Sigmoid colon (tissue), 7 donors: Measurements from ENCODE around the gene INSM2. TPM values are rescaled to one million over a fixed set of nuclear protein-coding genes. Genes with fewer than 3 reads are reported as not detected.

Experiments used
- DNase-seq: peaks from one replicate; pipeline ENCODE4 v3.0.0-alpha.2; 2019
- H3K27ac ChIP-seq, 4 donors: fragments of 200-600 bp; sonication (generic); one replicate each; pipeline ENCODE4 v1.5.1; 2016 to 2019; ENCODE audit warnings: mild to moderate bottlenecking in 1 of 4
- H3K27me3 ChIP-seq, 3 donors: fragments of 200-600 bp; sonication (generic); one replicate each; pipeline ENCODE4 v1.5.1; 2019; ENCODE audit warnings: mild to moderate bottlenecking in 1 of 3
- H3K36me3 ChIP-seq, 4 donors: fragments of 200-600 bp; sonication (generic); one replicate each; pipeline ENCODE4 v1.5.1; 2016 to 2019
- H3K4me1 ChIP-seq, 4 donors: fragments of 200-600 bp; sonication (generic); one replicate each; pipeline ENCODE4 v1.5.1; 2017 to 2019
- H3K4me3 ChIP-seq, 4 donors: fragments of 200-600 bp; sonication (generic); one replicate each; pipeline ENCODE4 v1.5.1; 2017 to 2019; ENCODE audit warnings: mild to moderate bottlenecking in 2 of 4, moderate library complexity in 1 of 4
- H3K9me3 ChIP-seq, 4 donors: fragments of 200-600 bp in 3 of 4; sonication (generic) in 3 of 4; one replicate each; pipeline versions ENCODE4 v1.5.1 to v1.6.1; 2013 to 2019
- CTCF ChIP-seq, 4 experiments: fragments of 450-650 bp in 3 of 4; fragments of 200-600 bp in 1 of 4; IDR thresholded peaks; one replicate each; pipeline ENCODE4 v1.5.1; 2016 to 2019; ENCODE audit warnings: antibody characterized with exemption in 4 of 4, mild to moderate bottlenecking in 3 of 4, moderate library complexity in 2 of 4
- EP300 ChIP-seq, 4 donors: sonication (generic); formaldehyde crosslinking; IDR thresholded peaks; one replicate each; pipeline ENCODE4 v1.6.1; 2017; ENCODE audit warnings: antibody characterized with exemption in 4 of 4
- POLR2A ChIP-seq, 2 donors: fragments of 450-650 bp; IDR thresholded peaks; one replicate each; pipeline ENCODE4 v1.6.1; 2016; ENCODE audit warnings: antibody characterized with exemption in 2 of 2, mild to moderate bottlenecking in 2 of 2, moderate library complexity in 2 of 2
- POLR2AphosphoS5 ChIP-seq, 4 donors: sonication (generic); formaldehyde crosslinking; IDR thresholded peaks; one replicate each; pipeline ENCODE4 v1.6.1; 2017; ENCODE audit warnings: antibody characterized with exemption in 4 of 4
- WGBS, 2 donors: extraction: QIAGEN DNeasy Blood & Tissue Kit; methylation state at CpG; one replicate each; pipeline ENCODE4 v1.1.7; 2013; 5-methylcytosine and 5-hydroxymethylcytosine counted together
- intact Hi-C: fragments of 100-400 bp; cut with DNase I; formaldehyde crosslinking; loops from one replicate; pipeline ENCODE4 v1.15.1; 2023
- polyA plus RNA-seq, 3 donors: library from polyadenylated mRNA; stranded (reverse); fragments of 200-250 nt; gene quantifications; one replicate each; pipeline ENCODE4 v1.2.3, GENCODE V29; 2013
- total RNA-seq, 4 donors: library from RNA; depleted of rRNA; stranded (reverse); fragments of >200 nt; gene quantifications; one replicate each; pipeline ENCODE4 v1.1.0, GENCODE V29; 2016
- donor health status: healthy with polysubstance abuse.
- donor health status: Bipolar disorder and iron deficiency.
- donor health status: healthy.

The INSM2 gene
- total and polyA plus RNA-seq, 7 donors, result 0.03 TPM; not detected in 6

GRCh38 chr14:35503646-35504045 lies 30.3 kb upstream of the INSM2 start:
- TF ChIP-seq POLR2AphosphoS5 (IDR thresholded peaks at IDR 0.05), result no peak
- TF ChIP-seq POLR2A (IDR thresholded peaks at IDR 0.05), result no peak
- TF ChIP-seq CTCF (IDR thresholded peaks at IDR 0.05), result no peak
- TF ChIP-seq EP300 (IDR thresholded peaks at IDR 0.05), result no peak
- Histone ChIP-seq H3K36me3 (no peaks in the 10 kb centered on the region), H3K4me3 (no peak overlapping the region), H3K27me3 (no peaks in the 10 kb centered on the region), H3K27ac (no peak overlapping the region), H3K9me3 (peaks cover 0 to 3% (median 0%) of the 10 kb centered on the region in 4 donors), H3K4me1 (no peaks in the 10 kb centered on the region)
- intact Hi-C loops, result no loop called here
- 17 to 49% methylated on average over 3 of the region's 3 CpGs for WGBS, 2 donors
- no peak for DNase-seq

GRCh38 chr14:35504260-35504659 lies 29.7 kb upstream of the INSM2 start:
- no peak for DNase-seq
- Histone ChIP-seq H3K4me3 (no peak overlapping the region), H3K4me1 (no peaks in the 10 kb centered on the region), H3K9me3 (peaks cover 0 to 3% (median 0%) of the 10 kb centered on the region in 4 donors), H3K36me3 (no peaks in the 10 kb centered on the region), H3K27me3 (no peaks in the 10 kb centered on the region), H3K27ac (no peak overlapping the region)
- TF ChIP-seq CTCF (IDR thresholded peaks at IDR 0.05) (no peak), POLR2A (IDR thresholded peaks at IDR 0.05) (no peak), EP300 (IDR thresholded peaks at IDR 0.05) (no peak), POLR2AphosphoS5 (IDR thresholded peaks at IDR 0.05) (no peak)
- WGBS, 2 donors, result 12 to 48% methylated on average over 1 of the region's 1 CpG
- intact Hi-C loops, result no loop called here

- no peak overlapping the region for H3K27ac ChIP-seq
- 81% methylated on average over 6 of the region's 6 CpGs for WGBS, 2 donors
- intact Hi-C loops, result no loop called here
Observed at GRCh38 chr14:35506461-35506860, 27.5 kb upstream of the INSM2 start.

GRCh38 chr14:35506927-35507326 lies 27.0 kb upstream of the INSM2 start:
- H3K27ac ChIP-seq, result no peak overlapping the region
- intact Hi-C loops, result no loop called here
- no peak for TF ChIP-seq POLR2AphosphoS5 (IDR thresholded peaks at IDR 0.05)
- no peaks in the 10 kb centered on the region for H3K36me3 ChIP-seq
- H3K4me1 ChIP-seq, result no peaks in the 10 kb centered on the region
- no peak for DNase-seq
- no peaks in the 10 kb centered on the region for H3K27me3 ChIP-seq
- H3K9me3 ChIP-seq, result no peaks in the 10 kb centered on the region
- no peak overlapping the region for H3K4me3 ChIP-seq

More at GRCh38 chr14:35506461-35506860, 27.5 kb upstream of the INSM2 start:
- no peak for TF ChIP-seq POLR2A (IDR thresholded peaks at IDR 0.05)
- no peak for TF ChIP-seq CTCF (IDR thresholded peaks at IDR 0.05)
- no peak for TF ChIP-seq EP300 (IDR thresholded peaks at IDR 0.05)
- no peaks in the 10 kb centered on the region for H3K9me3 ChIP-seq
- H3K4me3 ChIP-seq, result no peak overlapping the region
- DNase-seq, result no peak
- H3K4me1 ChIP-seq, result no peaks in the 10 kb centered on the region
- no peaks in the 10 kb centered on the region for H3K27me3 ChIP-seq
- H3K36me3 ChIP-seq, result no peaks in the 10 kb centered on the region

GRCh38 chr14:35509846-35510245 lies 24.1 kb upstream of the INSM2 start:
- Histone ChIP-seq H3K27ac (no peak overlapping the region), H3K4me1 (no peaks in the 10 kb centered on the region), H3K27me3 (no peaks in the 10 kb centered on the region), H3K36me3 (no peaks in the 10 kb centered on the region), H3K4me3 (no peak overlapping the region), H3K9me3 (no peaks in the 10 kb centered on the region)
- intact Hi-C loops, result no loop called here
- TF ChIP-seq POLR2AphosphoS5 (IDR thresholded peaks at IDR 0.05), result no peak
- TF ChIP-seq EP300 (IDR thresholded peaks at IDR 0.05), result no peak
- no peak for TF ChIP-seq CTCF (IDR thresholded peaks at IDR 0.05)
- TF ChIP-seq POLR2A (IDR thresholded peaks at IDR 0.05), result no peak
- WGBS, 2 donors, result 83% methylated on average over 2 of the region's 2 CpGs
- no peak for DNase-seq
